HCT116 (cell line): ENCODE data around the gene ZXDC. TPM values are rescaled to one million over a fixed set of nuclear protein-coding genes. Genes with fewer than 3 reads are reported as not detected.

ENCODE experiments used
- ATAC-seq: fragments of 200-7000 bp; cut with Tn5 transposase; 2 replicates; pipeline ENCODE4 v1.9.1; 2020; ENCODE audit warnings: mild to moderate bottlenecking, moderate library complexity
- BruUV-seq: library from RNA; stranded (reverse); fragments of 400-500 nt; replicated peaks from 2 replicates; lab custom pipeline; 2021; lab: Mats Ljungman, UMichigan
- CTCF ChIA-PET: fragments of 300-600 bp; sonication (Branson Sonifier 250); formaldehyde crosslinking; loops from one replicate; lab custom pipeline; 2021; ENCODE audit warnings: antibody characterized with exemption; lab: Charles Lee
- POLR2A ChIA-PET: fragments of 300-600, 350-600 bp; sonication (Branson Sonifier 250); formaldehyde crosslinking; loops from one replicate; lab custom pipeline; 2021; ENCODE audit warnings: antibody characterized with exemption; lab: Charles Lee
- RAD21 ChIA-PET, 2 experiments: fragments of 300-600 bp; sonication (Branson Sonifier 250); formaldehyde crosslinking; loops; one replicate each; lab custom pipeline; 2023; ENCODE audit warnings: low total read pairs in 2 of 2; ENCODE audit not compliant: uncharacterized antibody in 2 of 2, unreplicated experiment in 2 of 2, low non-redundant PET in 1 of 2; lab: Charles Lee
- DNase-seq: peaks from one replicate; pipeline ENCODE4 v3.0.0-alpha.2; 2010; ENCODE audit warnings: low read depth, low spot score
- H2AFZ ChIP-seq: fragments of 200-600 bp; shearing (Covaris generic), sonication (generic); 2 replicates; pipeline ENCODE4 v1.6.1; 2017; ENCODE audit warnings: low read depth, mixed run types, mixed read lengths, antibody characterized with exemption, low read length; ENCODE audit not compliant: poor library complexity, severe bottlenecking
- H3K27ac ChIP-seq: 2 replicates; pipeline ENCODE4 v1.5.1; 2012; ENCODE audit warnings: low read depth, low read length
- H3K27me3 ChIP-seq: fragments of 200-600 bp; sonication (generic); 2 replicates; pipeline ENCODE4 v1.6.1; 2016; ENCODE audit warnings: mixed run types, low read length, mixed read lengths; ENCODE audit not compliant: insufficient read depth
- H3K36me3 ChIP-seq, 2 experiments: fragments of 200-500 bp in 1 of 2; fragments of 200-600 bp in 1 of 2; sonication (Bioruptor generic) in 1 of 2; sonication (generic) in 1 of 2; 2 replicates each; pipeline versions ENCODE4 v1.5.1 to v1.6.1; 2014 to 2016; ENCODE audit warnings: low read length in 2 of 2, inconsistent platforms in 1 of 2, mixed read lengths in 1 of 2, mixed run types in 1 of 2; ENCODE audit not compliant: insufficient read depth in 2 of 2, control insufficient read depth in 1 of 2
- H3K4me1 ChIP-seq, 2 experiments: fragments of 200-600 bp in 1 of 2; sonication (generic) in 1 of 2; 2 replicates each; pipeline versions ENCODE4 v1.5.1 to v1.6.1; 2012 to 2017; ENCODE audit warnings: low read length in 2 of 2, inconsistent platforms in 1 of 2, mild to moderate bottlenecking in 1 of 2, mixed read lengths in 1 of 2, mixed run types in 1 of 2, moderate library complexity in 1 of 2; ENCODE audit not compliant: insufficient read depth in 2 of 2, control insufficient read depth in 1 of 2
- H3K4me2 ChIP-seq: fragments of 200-600 bp; sonication (generic); 2 replicates; pipeline ENCODE4 v1.6.1; 2017; ENCODE audit warnings: mixed run types, low read length, mixed read lengths
- H3K4me3 ChIP-seq, 2 experiments: fragments of 200-600 bp in 1 of 2; sonication (generic) in 1 of 2; replicated peaks in 1 of 2; 2 replicates each; pipeline ENCODE4 v1.5.1; 2011 to 2016; ENCODE audit warnings: low read length in 2 of 2, control low read depth in 1 of 2, low read depth in 1 of 2, mild to moderate bottlenecking in 1 of 2, mixed read lengths in 1 of 2, mixed run types in 1 of 2
- H3K79me2 ChIP-seq: fragments of 200-600 bp; sonication (generic); 2 replicates; pipeline ENCODE4 v1.6.1; 2017; ENCODE audit warnings: mild to moderate bottlenecking, mixed run types, low read length, moderate library complexity, mixed read lengths; ENCODE audit not compliant: insufficient read depth
- H3K9ac ChIP-seq: fragments of 200-600 bp; sonication (generic); 2 replicates; pipeline ENCODE4 v1.6.1; 2016; ENCODE audit warnings: low read length, mixed read lengths
- H3K9me2 ChIP-seq: fragments of 200-600 bp; sonication (generic), shearing (Covaris generic); 2 replicates; pipeline ENCODE4 v1.6.1; 2017; ENCODE audit warnings: mixed run types, mild to moderate bottlenecking, moderate library complexity; ENCODE audit not compliant: insufficient read depth
- H3K9me3 ChIP-seq, 2 experiments: fragments of 200-500 bp in 1 of 2; fragments of 200-600 bp in 1 of 2; sonication (Bioruptor generic) in 1 of 2; sonication (generic) in 1 of 2; 2 replicates each; pipeline ENCODE4 v1.6.1; 2014 to 2017; ENCODE audit warnings: low read length in 2 of 2, mixed read lengths in 2 of 2, inconsistent platforms in 1 of 2, low read depth in 1 of 2, mild to moderate bottlenecking in 1 of 2, mixed run types in 1 of 2, moderate library complexity in 1 of 2; ENCODE audit not compliant: control insufficient read depth in 1 of 2, insufficient read depth in 1 of 2
- H4K20me1 ChIP-seq: fragments of 200-600 bp; sonication (generic), shearing (Covaris generic); 2 replicates; pipeline ENCODE4 v1.6.1; 2017; ENCODE audit warnings: mixed run types, mild to moderate bottlenecking, moderate library complexity; ENCODE audit not compliant: insufficient read depth
- CEBPB ChIP-seq: IDR thresholded peaks from 2 replicates; pipeline ENCODE4 v1.6.1; 2012; ENCODE audit warnings: low read depth
- CTCF ChIP-seq, 3 experiments: fragments of 200-600 bp in 1 of 3; sonication (generic) in 1 of 3; IDR thresholded peaks in 2 of 3; conservative IDR thresholded peaks in 1 of 3; 2 replicates each; pipeline ENCODE4 v1.5.1; 2012 to 2017; ENCODE audit warnings: low read depth in 2 of 3, low read length in 2 of 3, antibody characterized with exemption in 1 of 3, borderline replicate concordance in 1 of 3, control low read depth in 1 of 3, mild to moderate bottlenecking in 1 of 3, mixed read lengths in 1 of 3, mixed run types in 1 of 3, moderate library complexity in 1 of 3; ENCODE audit not compliant: insufficient read depth in 1 of 3
- EGR1 ChIP-seq: IDR thresholded peaks from 2 replicates; pipeline ENCODE4 v1.6.1; 2012; ENCODE audit warnings: low read depth
- EZH2 ChIP-seq: fragments of 200-600 bp; sonication (generic); IDR thresholded peaks from 2 replicates; pipeline ENCODE4 v1.6.1; 2017; ENCODE audit warnings: antibody characterized with exemption, mixed run types
- JUND ChIP-seq: IDR thresholded peaks from 2 replicates; pipeline ENCODE4 v1.6.1; 2012
- POLR2A ChIP-seq: IDR thresholded peaks from 2 replicates; pipeline ENCODE4 v1.7.0; 2011; ENCODE audit warnings: borderline replicate concordance; ENCODE audit not compliant: insufficient read depth, insufficient read length; ENCODE audit errors: extremely low read depth
- RAD21 ChIP-seq: IDR thresholded peaks from 2 replicates; pipeline ENCODE4 v1.6.1; 2012; ENCODE audit warnings: low read depth, mild to moderate bottlenecking
- REST ChIP-seq: IDR thresholded peaks from 2 replicates; pipeline ENCODE4 v1.6.1; 2012; ENCODE audit warnings: low read depth
- SIN3A ChIP-seq: IDR thresholded peaks from 2 replicates; pipeline ENCODE4 v1.6.1; 2012; ENCODE audit warnings: low read depth
- SP1 ChIP-seq: IDR thresholded peaks from 2 replicates; pipeline ENCODE4 v1.6.1; 2012; ENCODE audit warnings: low read depth
- TCF7L2 ChIP-seq: IDR thresholded peaks from 2 replicates; pipeline ENCODE4 v1.7.0; 2011; ENCODE audit warnings: borderline replicate concordance, inconsistent platforms; ENCODE audit not compliant: insufficient read depth, insufficient read length; ENCODE audit errors: extremely low read depth
- YY1 ChIP-seq: IDR thresholded peaks from 2 replicates; pipeline ENCODE4 v1.6.1; 2011; ENCODE audit warnings: low read length, low read depth, moderate library complexity, mild to moderate bottlenecking; ENCODE audit not compliant: insufficient replicate concordance; ENCODE audit errors: extremely low read depth
- ZFX ChIP-seq: fragments of 450-650 bp; IDR thresholded peaks from 2 replicates; pipeline ENCODE4 v1.6.1; 2017
- intact Hi-C: fragments of 100-400 bp; cut with micrococcal nuclease; formaldehyde crosslinking; loops from 2 replicates; pipeline ENCODE4 v1.10.0; 2022
- total RNA-seq: library from RNA; stranded (reverse); gene quantifications from one replicate; pipeline ENCODE4 v1.2.1, GENCODE V29; 2021; ENCODE audit not compliant: unreplicated experiment
- TF ChIP-seq, protein P1 (sequence below): IDR thresholded peaks from 2 replicates; pipeline ENCODE4 v1.6.1; 2011; ENCODE audit warnings: mild to moderate bottlenecking, low read length, moderate library complexity; ENCODE audit not compliant: insufficient replicate concordance; ENCODE audit errors: extremely low read depth
- TF ChIP-seq, protein P2 (sequence below): IDR thresholded peaks from 2 replicates; pipeline ENCODE4 v1.6.1; 2012

Gene ZXDC
- total RNA-seq, 1 experiment from 2014 or later: 29.9 TPM

- no peaks in the 10 kb centered on the region for H3K9me2 ChIP-seq
- TF ChIP-seq, protein P1, sequence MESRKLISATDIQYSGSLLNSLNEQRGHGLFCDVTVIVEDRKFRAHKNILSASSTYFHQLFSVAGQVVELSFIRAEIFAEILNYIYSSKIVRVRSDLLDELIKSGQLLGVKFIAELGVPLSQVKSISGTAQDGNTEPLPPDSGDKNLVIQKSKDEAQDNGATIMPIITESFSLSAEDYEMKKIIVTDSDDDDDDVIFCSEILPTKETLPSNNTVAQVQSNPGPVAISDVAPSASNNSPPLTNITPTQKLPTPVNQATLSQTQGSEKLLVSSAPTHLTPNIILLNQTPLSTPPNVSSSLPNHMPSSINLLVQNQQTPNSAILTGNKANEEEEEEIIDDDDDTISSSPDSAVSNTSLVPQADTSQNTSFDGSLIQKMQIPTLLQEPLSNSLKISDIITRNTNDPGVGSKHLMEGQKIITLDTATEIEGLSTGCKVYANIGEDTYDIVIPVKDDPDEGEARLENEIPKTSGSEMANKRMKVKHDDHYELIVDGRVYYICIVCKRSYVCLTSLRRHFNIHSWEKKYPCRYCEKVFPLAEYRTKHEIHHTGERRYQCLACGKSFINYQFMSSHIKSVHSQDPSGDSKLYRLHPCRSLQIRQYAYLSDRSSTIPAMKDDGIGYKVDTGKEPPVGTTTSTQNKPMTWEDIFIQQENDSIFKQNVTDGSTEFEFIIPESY: no peak
- TF ChIP-seq, protein P2, sequence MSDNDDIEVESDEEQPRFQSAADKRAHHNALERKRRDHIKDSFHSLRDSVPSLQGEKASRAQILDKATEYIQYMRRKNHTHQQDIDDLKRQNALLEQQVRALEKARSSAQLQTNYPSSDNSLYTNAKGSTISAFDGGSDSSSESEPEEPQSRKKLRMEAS: no peak
- TF ChIP-seq RAD21 (no peak), SP1 (no peak), EGR1 (no peak), YY1 (no peak), CEBPB (no peak), SIN3A (no peak), TCF7L2 (no peak), POLR2A (no peak), REST (no peak), EZH2 (no peak), JUND (no peak), ZFX (no peak), CTCF (IDR thresholded peaks at IDR 0.05 in 2 of 3, conservative IDR thresholded peaks at IDR 0.05 in 1 of 3; ENCODE audit: borderline replicate concordance in 1 of 3, insufficient read depth in 1 of 3, low read depth in 2 of 3, low read length in 2 of 3) (no peak)
- TF ChIP-seq, all 23 proteins: peak for 0
- Histone ChIP-seq H4K20me1 (no peaks in the 10 kb centered on the region), H3K36me3 (no peaks in the 10 kb centered on the region), H2AFZ (no peak overlapping the region), H3K79me2 (no peaks in the 10 kb centered on the region), H3K9me3 (no peaks in the 10 kb centered on the region), H3K4me1 (peaks cover 0 to 4% of the 10 kb centered on the region in 2 experiments; a peak in 1 of 4 replicates), H3K4me3 (no peak overlapping the region), H3K9ac (no peak overlapping the region), H3K27ac (no peak overlapping the region), H3K27me3 (no peaks in the 10 kb centered on the region), H3K4me2 (no peak overlapping the region)
- ChIA-PET CTCF (no interaction called here), POLR2A (no interaction called here), RAD21 (no interaction called here)
- ATAC-seq: no peak
- intact Hi-C loops: no loop called here
- no TSS peak for BruUV-seq
- DNase-seq: no peak
Measured at GRCh38 chr3:126482503-126483255, 7.0 kb upstream of the ZXDC start.
